ENCODE results near the gene FAM149B1.

FAM149B1 gene

DNA sequence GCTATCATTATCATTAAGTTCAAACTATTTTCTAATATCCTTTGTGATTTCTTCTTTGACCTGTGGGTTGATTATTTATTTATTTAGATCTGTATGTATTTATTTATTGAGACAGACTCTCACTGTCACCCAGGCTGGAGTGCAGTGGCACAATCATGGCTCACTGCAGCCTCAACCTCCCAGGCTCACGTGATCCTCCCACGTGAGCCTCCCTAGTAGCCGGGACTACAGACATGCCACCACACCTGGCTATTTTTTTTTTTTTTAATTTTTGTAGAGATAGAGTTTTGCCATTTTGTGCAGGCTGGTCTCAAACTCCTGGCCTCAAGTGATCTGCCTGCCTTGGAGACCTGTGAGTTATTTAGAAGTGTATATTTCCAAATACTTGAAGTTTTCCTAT lies 113.2 kb downstream of the FAM149B1 start:
- DNase-seq (ENCODE audit: low read depth in 2 of 2) = no peak

DNA sequence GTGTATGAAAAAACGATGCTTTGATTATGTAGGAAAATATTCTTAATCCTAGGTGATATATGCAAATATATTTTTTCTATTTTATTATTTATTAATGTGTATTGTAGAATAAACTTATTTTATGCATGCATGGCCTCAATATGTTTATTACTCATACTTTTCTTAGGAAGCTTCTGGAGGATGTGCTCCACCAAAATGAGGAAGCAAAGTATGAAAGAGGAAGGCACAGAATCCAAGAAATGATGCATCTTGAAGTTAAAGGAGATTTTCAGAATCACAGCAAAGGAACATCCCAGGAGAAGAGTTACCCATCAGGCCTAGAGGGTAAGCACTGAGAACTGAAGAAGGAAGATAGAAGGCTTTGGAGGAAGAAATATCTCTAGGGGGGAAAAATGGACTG lies 119.5 kb downstream of the FAM149B1 start:
- DNase-seq (ENCODE audit: low read depth in 2 of 2) = no peak

GRCh38 chr10:73289958-73290357 lies 122.0 kb downstream of the FAM149B1 start:
- no peak for DNase-seq (ENCODE audit: low read depth in 2 of 2)

DNA sequence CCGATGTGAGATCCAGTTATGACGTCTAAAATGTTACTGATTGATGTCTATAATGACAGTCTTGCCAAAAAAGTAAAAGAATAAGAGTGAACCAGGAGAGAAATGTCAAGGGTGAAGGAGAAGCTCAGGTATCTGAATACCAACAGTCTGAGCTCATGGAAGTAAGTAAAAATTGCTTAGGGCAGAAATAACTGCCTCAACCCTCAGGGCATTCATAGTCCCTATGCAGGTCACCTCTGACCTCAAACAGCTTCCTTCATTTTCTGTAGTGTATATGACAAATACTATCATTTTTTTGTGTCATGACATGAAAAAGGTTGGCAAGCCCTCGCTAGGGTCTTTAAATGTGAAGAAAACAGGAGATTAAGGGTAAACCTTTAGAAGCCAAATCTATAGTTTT lies 125.5 kb downstream of the FAM149B1 start:
- no peak for DNase-seq (ENCODE audit: low read depth in 2 of 2)
